HG03097 (cell line): ENCODE data around the gene AKIRIN2.
"Not testable (repeated sequence)": the region's sequence is repeated elsewhere in the genome, so short reads cannot be mapped to it uniquely, and the experiment has no call there.

ENCODE experiments used
- ATAC-seq: cut with Tn5 transposase; IDR thresholded peaks from one replicate; pipeline ENCODE4 v1.9.1; 2021; ENCODE audit not compliant: unreplicated experiment, low FRiP score

Gene AKIRIN2

GRCh38 chr6:87690441-87690840 lies 11.6 kb downstream of the AKIRIN2 start:
- no peak for ATAC-seq

- not testable (repeated sequence) for ATAC-seq
These were observed 14.1 kb downstream of the AKIRIN2 start for GRCh38 chr6:87687893-87688292.

- ATAC-seq, result no peak
These were observed 14.7 kb downstream of the AKIRIN2 start for GRCh38 chr6:87687296-87687695.

- not testable (repeated sequence) for ATAC-seq
These were observed 15.3 kb downstream of the AKIRIN2 start for GRCh38 chr6:87686636-87687205.

GRCh38 chr6:87684895-87685654 lies 17.0 kb downstream of the AKIRIN2 start:
- no peak for ATAC-seq

- ATAC-seq, result no peak
These were observed 18.1 kb downstream of the AKIRIN2 start for GRCh38 chr6:87683890-87684289.

GRCh38 chr6:87682310-87682709 lies 19.7 kb downstream of the AKIRIN2 start:
- no peak for ATAC-seq

GRCh38 chr6:87675004-87675681 lies 26.9 kb downstream of the AKIRIN2 start:
- ATAC-seq, result no peak

- no peak for ATAC-seq
These were observed 27.7 kb downstream of the AKIRIN2 start for GRCh38 chr6:87674290-87674689.

GRCh38 chr6:87673237-87673636 lies 28.8 kb downstream of the AKIRIN2 start:
- ATAC-seq, result no peak

GRCh38 chr6:87672641-87673040 lies 29.4 kb downstream of the AKIRIN2 start:
- ATAC-seq, result no peak

- ATAC-seq, result no peak
These were observed 30.4 kb downstream of the AKIRIN2 start for GRCh38 chr6:87671555-87672029.

GRCh38 chr6:87670707-87671106 lies 31.3 kb downstream of the AKIRIN2 start:
- ATAC-seq, result no peak

GRCh38 chr6:87669051-87669450 lies 33.0 kb downstream of the AKIRIN2 start:
- no peak for ATAC-seq

GRCh38 chr6:87668013-87668412 lies 34.0 kb downstream of the AKIRIN2 start:
- ATAC-seq, result no peak

- no peak for ATAC-seq
These were observed 35.0 kb downstream of the AKIRIN2 start for GRCh38 chr6:87667032-87667431.

GRCh38 chr6:87664921-87665485 lies 37.0 kb downstream of the AKIRIN2 start:
- ATAC-seq, result no peak

- ATAC-seq, result no peak
These were observed 38.6 kb downstream of the AKIRIN2 start for GRCh38 chr6:87663434-87663833.

GRCh38 chr6:87661503-87661902 lies 40.5 kb downstream of the AKIRIN2 start:
- no peak for ATAC-seq

GRCh38 chr6:87661016-87661415 lies 41.0 kb downstream of the AKIRIN2 start:
- no peak for ATAC-seq

GRCh38 chr6:87660226-87660911 lies 41.7 kb downstream of the AKIRIN2 start:
- ATAC-seq, result no peak
